Measurements from ENCODE around the gene BMP6. TPM values are rescaled to one million over a fixed set of nuclear protein-coding genes. Genes with fewer than 3 reads are reported as not detected.

BMP6 gene
- total and polyA plus RNA-seq, 9 donors, result 3.4 to 28.1 (median 8.3) TPM

GRCh38 chr6:7742223-7742785 is 16.4 kb downstream of the BMP6 start:
- intact Hi-C loops (cut with DNase I), result no loop called here
- 92% methylated on average over 10 of the region's 10 CpGs for whole genome bisulfite sequencing, 3 donors

GRCh38 chr6:7745942-7746341 is 20.0 kb downstream of the BMP6 start:
- intact Hi-C loops (cut with DNase I), result no loop called here

More at GRCh38 chr6:7742223-7742785, 16.4 kb downstream of the BMP6 start:
- no peak for DNase-seq
- TF ChIP-seq, protein P1, sequence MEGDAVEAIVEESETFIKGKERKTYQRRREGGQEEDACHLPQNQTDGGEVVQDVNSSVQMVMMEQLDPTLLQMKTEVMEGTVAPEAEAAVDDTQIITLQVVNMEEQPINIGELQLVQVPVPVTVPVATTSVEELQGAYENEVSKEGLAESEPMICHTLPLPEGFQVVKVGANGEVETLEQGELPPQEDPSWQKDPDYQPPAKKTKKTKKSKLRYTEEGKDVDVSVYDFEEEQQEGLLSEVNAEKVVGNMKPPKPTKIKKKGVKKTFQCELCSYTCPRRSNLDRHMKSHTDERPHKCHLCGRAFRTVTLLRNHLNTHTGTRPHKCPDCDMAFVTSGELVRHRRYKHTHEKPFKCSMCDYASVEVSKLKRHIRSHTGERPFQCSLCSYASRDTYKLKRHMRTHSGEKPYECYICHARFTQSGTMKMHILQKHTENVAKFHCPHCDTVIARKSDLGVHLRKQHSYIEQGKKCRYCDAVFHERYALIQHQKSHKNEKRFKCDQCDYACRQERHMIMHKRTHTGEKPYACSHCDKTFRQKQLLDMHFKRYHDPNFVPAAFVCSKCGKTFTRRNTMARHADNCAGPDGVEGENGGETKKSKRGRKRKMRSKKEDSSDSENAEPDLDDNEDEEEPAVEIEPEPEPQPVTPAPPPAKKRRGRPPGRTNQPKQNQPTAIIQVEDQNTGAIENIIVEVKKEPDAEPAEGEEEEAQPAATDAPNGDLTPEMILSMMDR (IDR thresholded peaks at IDR 0.05), result no peak
- TF ChIP-seq POLR2A (IDR thresholded peaks at IDR 0.05), result no peak
- TF ChIP-seq EP300 (IDR thresholded peaks at IDR 0.05), result no peak
- no peaks in the 10 kb centered on the region for H3K27me3 ChIP-seq
- peaks cover 4% of the 10 kb centered on the region for H3K4me1 ChIP-seq (ENCODE audit: insufficient read depth)
- H3K36me3 ChIP-seq, result no peaks in the 10 kb centered on the region
- no peak overlapping the region for H3K4me3 ChIP-seq
- no peak overlapping the region for H3K27ac ChIP-seq
- H3K9me3 ChIP-seq, result no peaks in the 10 kb centered on the region

DNA sequence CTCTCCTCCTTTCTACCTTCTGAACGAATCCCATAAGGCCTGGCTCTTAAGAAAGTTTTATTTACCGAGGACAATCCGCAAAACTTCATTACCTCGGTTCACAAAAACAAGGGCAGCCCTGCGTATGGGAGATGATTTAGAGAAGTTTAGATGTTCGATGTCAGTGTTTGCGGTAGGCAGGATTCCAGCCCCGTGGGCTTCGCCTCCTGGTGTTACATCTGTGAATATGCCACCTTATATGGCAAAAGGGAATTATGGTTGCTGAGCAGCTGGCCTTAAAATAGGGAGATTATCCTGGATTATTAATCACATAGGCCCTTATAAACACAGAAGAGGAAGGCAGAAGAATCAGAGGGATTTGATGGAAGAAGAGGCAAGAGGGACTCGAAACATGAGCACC is 21.1 kb downstream of the BMP6 start:
- 89 to 92% (median 90%) methylated on average over 10 of the region's 10 CpGs for WGBS, 3 donors
- intact Hi-C loops (cut with DNase I), result no loop called here
- DNase-seq, result no peak

More at GRCh38 chr6:7745942-7746341, 20.0 kb downstream of the BMP6 start:
- Histone ChIP-seq H3K27ac (no peak overlapping the region), H3K4me3 (no peak overlapping the region), H3K9me3 (no peaks in the 10 kb centered on the region), H3K36me3 (no peaks in the 10 kb centered on the region), H3K27me3 (no peaks in the 10 kb centered on the region), H3K4me1 (ENCODE audit: insufficient read depth) (peaks cover 1% of the 10 kb centered on the region)
- TF ChIP-seq, protein P1 (IDR thresholded peaks at IDR 0.05), result no peak
- TF ChIP-seq POLR2A (IDR thresholded peaks at IDR 0.05) (no peak), EP300 (IDR thresholded peaks at IDR 0.05) (no peak)
- no peak for DNase-seq
- 92 to 95% (median 93%) methylated on average over 10 of the region's 10 CpGs for WGBS, 3 donors

DNA sequence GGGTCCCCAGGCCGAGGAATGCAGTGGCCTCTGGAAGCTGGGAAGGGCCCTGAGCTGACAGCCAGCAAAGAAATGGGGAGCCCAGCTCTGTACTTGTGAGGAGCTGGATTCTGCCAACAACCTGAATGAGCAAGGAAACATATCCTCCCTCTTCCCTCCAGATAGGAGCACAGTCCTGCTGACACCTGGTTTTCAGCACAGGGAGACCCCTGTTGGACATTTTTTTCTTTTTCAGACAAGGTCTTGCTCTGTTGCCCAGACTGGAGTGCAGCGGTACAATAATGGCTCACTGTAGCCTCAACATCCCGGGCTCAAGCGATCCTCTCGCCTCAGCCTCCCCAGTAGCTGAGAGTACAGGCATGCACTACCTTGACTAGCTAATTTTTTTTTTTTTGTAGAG is 21.5 kb downstream of the BMP6 start:
- no peak overlapping the region for H3K4me3 ChIP-seq
- no peak for TF ChIP-seq EP300 (IDR thresholded peaks at IDR 0.05)
- TF ChIP-seq, protein P1 (IDR thresholded peaks at IDR 0.05), result no peak
- TF ChIP-seq POLR2A (IDR thresholded peaks at IDR 0.05), result no peak
- intact Hi-C loops (cut with DNase I), result no loop called here
- H3K4me1 ChIP-seq (ENCODE audit: insufficient read depth), result peaks cover 1% of the 10 kb centered on the region
- no peaks in the 10 kb centered on the region for H3K9me3 ChIP-seq
- no peaks in the 10 kb centered on the region for H3K27me3 ChIP-seq
- H3K36me3 ChIP-seq, result no peaks in the 10 kb centered on the region
- 87 to 97% (median 96%) methylated on average over 5 of the region's 5 CpGs for WGBS, 3 donors
- H3K27ac ChIP-seq, result no peak overlapping the region
- DNase-seq, result no peak

More for the DNA sequence above, 21.1 kb downstream of the BMP6 start:
- H3K9me3 ChIP-seq, result no peaks in the 10 kb centered on the region
- H3K27ac ChIP-seq, result no peak overlapping the region
- H3K4me3 ChIP-seq, result no peak overlapping the region
- TF ChIP-seq POLR2A (IDR thresholded peaks at IDR 0.05) (no peak), EP300 (IDR thresholded peaks at IDR 0.05) (no peak)
- TF ChIP-seq, protein P1 (IDR thresholded peaks at IDR 0.05), result no peak
- H3K4me1 ChIP-seq (ENCODE audit: insufficient read depth), result peaks cover 1% of the 10 kb centered on the region
- H3K36me3 ChIP-seq, result no peaks in the 10 kb centered on the region
- H3K27me3 ChIP-seq, result no peaks in the 10 kb centered on the region

Measured in ovary (tissue), 9 donors.